DND-41 (cell line): Measurements from ENCODE around the gene CARNS1.
A peak's percentile ranks its signal among the peaks of the same experiment; 100 is the strongest.

Source experiments
- ATAC-seq: fragments of 200-7000 bp; cut with Tn5 transposase; 3 replicates; pipeline ENCODE4 v1.9.1; 2021; ENCODE audit warnings: low read depth; ENCODE audit not compliant: insufficient read depth
- DNase-seq: peaks from one replicate; pipeline ENCODE4 v3.0.0-alpha.2; 2020
- H2AFZ ChIP-seq: 2 replicates; pipeline ENCODE4 v1.6.0; 2012; ENCODE audit warnings: low read depth, low read length
- H3K27ac ChIP-seq: 2 replicates; pipeline ENCODE4 v1.5.1; 2012; ENCODE audit warnings: low read length, inconsistent platforms
- H3K27me3 ChIP-seq: fragments of 200-600 bp; sonication (generic); 2 replicates; pipeline ENCODE4 v1.6.0; 2012; ENCODE audit warnings: low read length, mild to moderate bottlenecking, inconsistent platforms; ENCODE audit not compliant: insufficient read depth, poor library complexity
- H3K36me3 ChIP-seq: 2 replicates; pipeline ENCODE4 v1.5.1; 2012; ENCODE audit warnings: low read length, inconsistent platforms; ENCODE audit not compliant: insufficient read depth
- H3K4me1 ChIP-seq: 2 replicates; pipeline ENCODE4 v1.5.1; 2012; ENCODE audit warnings: mild to moderate bottlenecking, low read length; ENCODE audit not compliant: insufficient read depth
- H3K4me2 ChIP-seq: 2 replicates; pipeline ENCODE4 v1.6.0; 2012; ENCODE audit warnings: mild to moderate bottlenecking, moderate library complexity, low read length, inconsistent platforms; ENCODE audit not compliant: insufficient read depth
- H3K4me3 ChIP-seq, 2 experiments: fragments of 200-600 bp in 1 of 2; shearing (Covaris generic) in 1 of 2; 2 replicates each; pipeline ENCODE4 v1.5.1; 2012 to 2016; ENCODE audit warnings: inconsistent platforms in 2 of 2, low read length in 2 of 2, mild to moderate bottlenecking in 2 of 2, low read depth in 1 of 2, moderate library complexity in 1 of 2
- H3K79me2 ChIP-seq: 2 replicates; pipeline ENCODE4 v1.6.0; 2012; ENCODE audit warnings: low read length, inconsistent platforms; ENCODE audit not compliant: insufficient read depth
- H3K9ac ChIP-seq: 2 replicates; pipeline ENCODE4 v1.6.0; 2012; ENCODE audit warnings: low read depth, mild to moderate bottlenecking, inconsistent platforms, low read length, moderate library complexity
- H3K9me3 ChIP-seq: 2 replicates; pipeline ENCODE4 v1.5.1; 2012; ENCODE audit warnings: low read length, moderate library complexity, mild to moderate bottlenecking, inconsistent platforms; ENCODE audit not compliant: insufficient read depth, severe bottlenecking
- H4K20me1 ChIP-seq: 2 replicates; pipeline ENCODE4 v1.6.0; 2012; ENCODE audit warnings: low read length; ENCODE audit not compliant: insufficient read depth
- CTCF ChIP-seq: IDR thresholded peaks from 2 replicates; pipeline ENCODE4 v1.5.1; 2012; ENCODE audit warnings: borderline replicate concordance, low read length, moderate library complexity, mild to moderate bottlenecking; ENCODE audit not compliant: poor library complexity, severe bottlenecking; ENCODE audit errors: extremely low read depth
- EZH2 ChIP-seq: IDR thresholded peaks from 3 replicates; pipeline ENCODE4 v1.6.1; 2012; ENCODE audit warnings: borderline replicate concordance, low read depth, mild to moderate bottlenecking, moderate library complexity, low read length, inconsistent platforms; ENCODE audit not compliant: severe bottlenecking

The CARNS1 gene

GRCh38 chr11:67432655-67433349 is 17.3 kb downstream of the CARNS1 start:
- Histone ChIP-seq H3K79me2 (peaks cover 90% of the 10 kb centered on the region), H2AFZ (no peak overlapping the region), H3K27ac (peak overlapping the region; percentile 41), H3K9ac (no peak overlapping the region), H3K27me3 (no peaks in the 10 kb centered on the region), H3K36me3 (peaks cover 77% of the 10 kb centered on the region), H3K9me3 (no peaks in the 10 kb centered on the region), H3K4me3 (no peak overlapping the region), H3K4me1 (peaks cover 78% of the 10 kb centered on the region), H4K20me1 (peaks cover 61% of the 10 kb centered on the region), H3K4me2 (no peak overlapping the region)
- TF ChIP-seq CTCF (no peak), EZH2 (no peak)
- ATAC-seq = no peak
- no peak for DNase-seq

- DNase-seq (no peak), ATAC-seq (no peak)
- Histone ChIP-seq H3K27ac (peak overlapping the region; percentile 41; the same call in 1 of the 2 replicates), H3K4me3 (no peak overlapping the region), H3K79me2 (peaks cover 95% of the 10 kb centered on the region), H3K4me2 (peak overlapping the region; percentile 99), H4K20me1 (peaks cover 61% of the 10 kb centered on the region), H3K9ac (no peak overlapping the region; the same call in 1 of the 2 replicates), H3K27me3 (no peaks in the 10 kb centered on the region), H3K4me1 (peaks cover 85% of the 10 kb centered on the region), H2AFZ (no peak overlapping the region), H3K9me3 (no peaks in the 10 kb centered on the region), H3K36me3 (peaks cover 83% of the 10 kb centered on the region)
- no peak for TF ChIP-seq CTCF
- no peak for TF ChIP-seq EZH2
Measured at GRCh38 chr11:67433536-67434394, 18.3 kb downstream of the CARNS1 start.

- Histone ChIP-seq H3K27ac (peak overlapping the region; percentile 41; the same call in 1 of the 2 replicates), H3K9me3 (no peaks in the 10 kb centered on the region), H4K20me1 (peaks cover 61% of the 10 kb centered on the region), H2AFZ (no peak overlapping the region), H3K9ac (no peak overlapping the region; the same call in 1 of the 2 replicates), H3K4me1 (peaks cover 85% of the 10 kb centered on the region), H3K27me3 (no peaks in the 10 kb centered on the region), H3K4me2 (peak overlapping the region; percentile 99), H3K36me3 (peaks cover 87% of the 10 kb centered on the region), H3K4me3 (0 out of 4 replicates have a peak overlapping the region, but pooled peaks of 1 of the 2 experiments have one; percentile 4), H3K79me2 (peaks cover 95% of the 10 kb centered on the region)
- DNase-seq (no peak), ATAC-seq (no peak)
- TF ChIP-seq CTCF = no peak
- no peak for TF ChIP-seq EZH2
Measured at GRCh38 chr11:67434395-67434881, 19.0 kb downstream of the CARNS1 start.
